NCI-H146 treated with DMSO at 0.1 percent for 48 hours (cell line): ENCODE measurements around the gene KCNQ1.

Source experiments
- DNase-seq: peaks from one replicate; lab custom pipeline; 2025; ENCODE audit not compliant: unreplicated experiment; lab: John Stamatoyannopoulos, UW

Gene KCNQ1

GRCh38 chr11:2563213-2564007, 118.6 kb downstream of the KCNQ1 start:
- no peak for DNase-seq

- DNase-seq: no peak
Observed at GRCh38 chr11:2564008-2564530, 119.3 kb downstream of the KCNQ1 start.

DNA sequence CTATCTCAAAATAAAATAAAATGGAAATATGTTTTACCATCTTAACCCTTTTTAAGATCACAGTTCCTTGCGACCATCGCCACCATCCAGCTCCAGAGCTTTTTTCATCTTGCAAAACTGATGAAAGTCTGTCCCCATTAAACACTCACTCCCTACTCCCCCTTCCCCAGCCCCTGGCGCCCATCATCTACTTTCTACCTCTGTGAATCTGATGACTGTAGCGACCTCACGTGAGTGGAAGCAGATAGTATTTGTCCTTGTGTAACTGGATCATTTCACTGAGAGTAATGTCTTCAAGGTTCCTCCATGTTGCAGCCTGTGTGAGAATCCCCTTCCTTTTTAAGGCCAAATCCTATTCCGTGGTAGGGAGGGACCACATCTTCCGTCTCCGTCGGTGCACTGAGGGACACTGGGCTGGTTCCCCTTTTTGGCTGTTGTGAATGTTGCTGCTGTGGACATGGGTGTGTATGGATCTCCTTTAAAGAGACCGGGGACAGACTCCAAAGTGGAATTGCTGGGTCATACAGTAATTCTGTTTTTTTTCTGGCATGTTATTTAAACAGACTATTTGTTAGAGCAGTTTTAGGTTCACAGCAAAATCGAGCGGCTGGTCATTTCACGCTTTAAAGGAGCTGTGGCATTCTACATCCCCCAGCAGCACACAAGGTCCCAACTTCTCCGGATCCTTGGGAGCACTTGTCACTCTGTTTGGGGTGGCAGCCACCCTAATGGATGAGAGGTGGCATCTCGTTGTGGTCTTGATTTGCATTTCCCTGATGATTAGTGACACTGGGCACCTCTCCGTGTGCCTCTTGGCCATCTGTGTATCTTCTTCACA, 120.0 kb downstream of the KCNQ1 start:
- no peak for DNase-seq

DNA sequence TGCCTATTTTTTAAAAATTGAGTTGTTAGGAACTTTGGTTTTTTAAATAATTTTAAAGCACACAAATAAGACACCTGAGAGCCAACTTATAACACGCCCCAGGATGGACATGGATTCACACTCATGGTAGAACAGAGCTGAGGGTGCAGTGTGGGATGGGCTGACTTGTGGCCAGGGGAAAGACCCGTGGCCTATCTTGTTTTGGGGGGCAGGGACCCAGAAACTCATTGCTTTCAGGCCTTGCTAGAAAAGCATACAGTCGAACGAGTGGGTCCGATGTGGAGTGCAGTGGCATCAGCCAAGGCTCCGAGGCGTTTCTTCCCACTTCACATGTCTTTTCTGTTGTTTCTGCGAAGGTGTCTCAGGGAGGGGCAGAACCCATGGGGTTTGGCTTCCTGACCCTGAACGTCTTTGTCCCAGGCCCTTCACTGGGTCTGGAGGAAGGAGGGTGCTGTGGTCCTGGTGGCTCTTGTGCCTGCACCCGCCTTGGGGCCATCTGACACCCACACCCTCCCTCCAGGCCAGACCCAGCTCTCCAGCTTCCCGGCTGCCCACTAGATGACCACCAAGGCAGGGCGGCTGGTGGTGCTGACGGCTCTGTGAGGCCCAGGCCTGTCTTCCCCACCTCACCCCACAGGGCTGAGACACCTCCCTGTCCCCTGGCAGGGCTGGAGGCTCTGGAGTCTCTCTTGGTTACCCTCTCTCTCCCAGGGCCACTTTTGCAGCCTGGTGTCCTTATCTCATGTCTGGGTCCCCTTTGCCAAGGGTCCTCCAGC, 120.8 kb downstream of the KCNQ1 start:
- DNase-seq: no peak

DNA sequence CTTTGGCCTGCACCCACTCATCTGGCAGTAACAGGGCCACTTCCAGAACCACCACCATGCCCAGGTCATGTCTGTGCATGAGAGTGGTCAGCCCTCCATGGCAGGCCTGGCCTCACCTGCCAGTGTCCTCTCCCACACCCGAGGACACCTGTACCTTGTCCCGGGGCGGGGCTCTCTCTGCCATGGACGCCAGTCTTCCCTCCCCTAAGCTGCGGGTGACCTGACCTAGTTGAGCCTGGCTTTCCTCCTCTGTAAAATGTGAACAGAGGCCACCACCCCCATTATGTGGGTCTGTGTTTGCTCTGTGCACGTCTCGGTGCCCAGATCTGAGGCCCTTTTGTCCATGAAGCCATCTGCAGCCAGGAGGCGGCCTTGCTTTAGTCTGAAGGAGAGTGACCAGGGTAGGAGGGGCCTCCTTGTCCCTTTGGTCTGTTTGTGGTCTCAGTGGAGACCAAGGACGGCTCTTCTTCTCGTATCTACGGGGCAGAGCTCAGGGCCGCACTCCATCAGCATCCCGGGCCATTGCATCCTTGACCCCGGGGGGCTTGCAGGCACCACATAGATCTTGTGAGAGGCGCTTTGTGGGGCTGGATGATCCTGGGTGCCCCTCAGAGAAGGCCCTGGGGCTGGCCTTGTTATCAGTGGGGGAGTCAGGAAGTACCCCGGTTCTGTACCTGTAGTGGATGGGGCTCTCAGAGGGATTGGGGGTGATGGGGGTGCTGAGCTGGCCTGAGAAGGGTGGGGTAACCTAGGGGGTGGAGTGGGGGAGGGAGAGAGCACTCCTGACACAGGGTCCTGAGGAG, 121.6 kb downstream of the KCNQ1 start:
- DNase-seq: no peak

- no peak for DNase-seq
Observed at GRCh38 chr11:2567026-2567671, 122.3 kb downstream of the KCNQ1 start.

- DNase-seq: no peak
Observed at GRCh38 chr11:2569321-2569721, 124.5 kb downstream of the KCNQ1 start.

DNA sequence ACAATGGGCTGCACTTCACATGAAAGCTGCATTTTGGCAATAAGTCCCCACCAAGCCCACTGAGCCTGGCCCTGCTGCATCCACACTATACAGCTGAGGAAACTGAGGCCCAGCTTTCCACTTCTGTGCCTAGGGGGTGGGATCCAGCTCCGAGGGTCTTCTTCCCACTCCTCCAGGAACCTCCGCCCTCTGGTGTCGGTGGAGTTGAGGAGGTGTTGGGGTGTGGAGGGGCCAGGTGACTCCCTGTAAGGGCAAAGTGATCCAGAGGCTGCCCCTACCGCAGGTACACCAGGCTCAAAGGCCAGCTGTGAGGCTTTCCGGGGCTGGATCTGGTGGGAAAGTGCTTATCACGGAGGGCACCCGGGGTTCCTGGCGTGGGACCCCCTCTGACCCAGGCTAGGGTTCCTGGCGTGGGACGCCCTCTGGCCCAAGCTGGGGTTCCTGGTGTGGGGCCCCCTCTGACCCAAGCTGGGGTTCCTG, 125.0 kb downstream of the KCNQ1 start:
- DNase-seq: no peak

GRCh38 chr11:2570211-2570811, 125.5 kb downstream of the KCNQ1 start:
- DNase-seq: no peak

GRCh38 chr11:2570841-2571597, 126.2 kb downstream of the KCNQ1 start:
- DNase-seq: no peak

GRCh38 chr11:2571598-2572281, 126.9 kb downstream of the KCNQ1 start:
- DNase-seq: no peak

GRCh38 chr11:2572491-2573239, 127.9 kb downstream of the KCNQ1 start:
- DNase-seq: no peak

DNA sequence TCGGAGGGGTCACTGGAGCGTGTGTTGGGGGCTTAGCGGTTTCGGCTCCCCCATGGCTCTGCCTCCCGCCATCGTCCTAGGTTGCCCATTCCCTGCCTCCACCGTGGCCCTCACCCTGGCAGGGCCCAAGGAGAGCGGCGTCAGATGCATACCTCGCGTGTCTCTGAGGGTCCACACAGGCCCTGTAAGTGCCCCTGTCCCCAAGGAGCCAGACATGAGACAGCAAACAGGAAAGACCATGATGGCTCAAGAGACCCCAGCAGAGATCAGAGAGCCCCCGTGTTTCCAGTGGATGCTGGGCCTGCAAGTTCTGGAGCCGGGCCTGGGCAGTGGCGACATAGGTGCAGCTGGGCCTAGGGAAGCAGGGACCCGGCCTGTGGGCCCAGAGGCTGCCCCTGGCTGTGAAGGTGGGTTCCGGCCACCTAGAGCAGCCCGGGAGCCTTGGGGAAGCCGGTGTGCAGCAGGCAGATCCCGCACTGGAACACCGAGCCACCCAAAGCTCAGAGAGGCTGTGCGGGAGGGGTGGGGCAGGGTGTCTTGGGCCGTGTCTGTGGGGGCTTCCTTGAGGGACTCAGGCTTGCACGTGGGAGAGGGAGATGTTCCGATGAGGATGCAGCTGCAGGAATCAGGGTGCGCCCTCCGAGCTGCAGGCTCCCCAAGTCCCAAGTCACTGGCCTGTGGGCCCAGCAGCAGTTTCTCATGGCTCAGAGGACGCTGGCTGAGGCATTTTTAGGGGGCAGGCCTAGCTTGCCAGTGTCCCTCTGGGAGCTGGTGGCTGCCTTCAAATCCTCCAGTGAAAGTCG, 128.6 kb downstream of the KCNQ1 start:
- no peak for DNase-seq

DNA sequence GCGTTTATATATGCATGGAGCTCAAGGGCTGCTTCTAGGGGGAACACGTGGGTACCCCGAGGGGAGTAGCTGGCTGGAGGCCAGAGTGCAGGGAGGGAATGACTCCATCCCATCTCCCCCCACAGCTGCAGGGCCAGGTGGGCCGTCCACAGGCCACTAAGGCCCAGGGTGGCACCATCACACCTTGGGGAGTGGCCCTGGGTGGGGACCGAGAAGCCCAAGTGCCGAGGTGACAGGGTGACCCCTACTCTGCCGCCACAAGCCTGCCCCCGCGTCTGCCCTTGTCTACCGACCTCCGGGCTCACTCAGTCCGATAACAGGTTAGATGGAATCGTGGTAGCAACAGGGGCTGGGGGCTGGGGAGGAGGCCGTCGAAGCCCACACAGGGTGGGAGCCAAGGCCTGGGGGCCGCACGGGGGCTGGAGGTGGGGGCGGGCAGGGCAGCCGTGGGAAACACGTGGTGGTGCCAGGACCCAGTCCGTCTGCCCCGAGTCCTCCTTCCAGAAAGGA, 129.3 kb downstream of the KCNQ1 start:
- DNase-seq: no peak

DNA sequence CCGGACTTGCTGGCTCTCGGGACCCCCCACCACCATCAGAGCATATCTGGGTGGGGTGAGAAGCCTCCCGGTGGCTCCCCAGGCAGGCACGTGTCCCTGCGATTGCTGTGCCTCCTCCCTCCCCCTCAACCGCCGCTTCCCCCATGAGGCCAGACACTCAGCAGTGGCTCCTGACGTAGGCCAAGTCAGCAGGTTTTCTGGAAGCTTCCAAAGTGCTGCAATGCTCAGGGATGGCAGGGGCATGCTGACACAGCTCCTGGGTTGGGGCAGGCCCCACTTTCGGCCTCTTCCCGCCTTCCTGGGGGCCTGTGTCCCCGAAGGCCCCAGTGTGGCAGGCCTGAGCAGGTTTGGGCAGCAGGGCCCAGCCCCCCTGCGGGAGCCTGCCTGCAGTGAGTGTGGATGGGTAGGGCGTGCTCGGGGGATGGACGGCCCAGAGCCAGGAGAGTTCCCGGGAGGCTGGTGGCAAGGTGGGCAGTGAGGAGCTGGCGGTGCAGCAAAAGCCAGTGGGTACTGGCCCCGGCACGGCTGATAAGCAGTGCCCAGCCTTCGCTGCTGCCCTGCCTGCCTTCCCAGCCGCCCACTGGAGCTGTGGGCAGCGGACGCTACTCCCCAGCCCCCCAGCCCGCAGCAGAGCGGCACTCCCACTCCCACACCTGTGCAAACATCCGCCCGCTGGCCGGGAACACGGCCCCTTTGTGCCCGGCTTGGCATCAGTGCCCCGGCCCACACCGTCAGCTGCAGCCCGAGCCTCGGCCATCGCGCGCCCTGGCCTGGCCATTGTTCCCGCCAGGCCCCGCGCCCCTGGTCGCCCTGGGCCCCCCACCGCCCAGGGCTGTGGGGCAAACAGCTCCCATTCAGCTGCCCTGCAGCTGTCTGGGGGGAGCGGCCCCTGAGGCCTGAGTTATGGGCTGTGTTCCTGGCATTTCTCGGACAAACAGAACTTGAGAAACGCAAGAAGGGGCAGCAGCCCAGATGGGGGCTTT, 130.0 kb downstream of the KCNQ1 start:
- DNase-seq: no peak
